GDM1 (cell line): ENCODE measurements around the gene RIPPLY3.

Source experiments
- DNase-seq: peaks from one replicate; lab custom pipeline; 2025; lab: John Stamatoyannopoulos, UW

The RIPPLY3 gene

DNA sequence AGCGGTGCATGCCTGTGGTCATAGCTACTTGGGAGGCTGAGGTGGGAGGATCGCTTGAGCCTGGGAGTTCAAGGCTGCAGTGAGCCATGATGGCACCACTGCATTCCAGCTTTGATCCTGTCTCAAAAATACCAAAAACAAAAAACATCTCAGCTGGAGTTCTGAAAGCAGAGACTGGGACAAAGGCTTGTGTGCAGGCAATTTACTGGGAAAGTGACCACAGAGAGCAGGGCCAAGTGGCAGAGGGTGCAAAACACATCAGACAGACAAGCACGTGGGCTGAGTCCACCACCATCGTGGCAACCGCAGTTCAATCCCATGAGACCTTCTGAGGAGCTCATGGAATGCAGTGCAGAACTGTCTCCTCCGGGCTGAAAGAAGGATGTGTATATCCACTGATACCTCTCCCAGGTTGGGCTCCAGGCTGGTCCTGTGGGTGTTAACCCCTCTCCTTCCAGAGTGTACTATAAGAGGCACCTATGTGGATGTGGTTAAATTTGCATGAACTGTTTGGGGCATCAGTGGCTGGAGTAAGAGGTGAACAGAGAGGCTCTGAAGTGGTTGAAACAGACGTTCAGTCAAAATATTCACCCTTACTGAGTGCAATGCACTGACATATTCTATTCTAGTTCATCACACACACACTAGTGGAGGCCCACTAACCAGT lies 55.6 kb downstream of the RIPPLY3 start:
- DNase-seq, result no peak

DNA sequence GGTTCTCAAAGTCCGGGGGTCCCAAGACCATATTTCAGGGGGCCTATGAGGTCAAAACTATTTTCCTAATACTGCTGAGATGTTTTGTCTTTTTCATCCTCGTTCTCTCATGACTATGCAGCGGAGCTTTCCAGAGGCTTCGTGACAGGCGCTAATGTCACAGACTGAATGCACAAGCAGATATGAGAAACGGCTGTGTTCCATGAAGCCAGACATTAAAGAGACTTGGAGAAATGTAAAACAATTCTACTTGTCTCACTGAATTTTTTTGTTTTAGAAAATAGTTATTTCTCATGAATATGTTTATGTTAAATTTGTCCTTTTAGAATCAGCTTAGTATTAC lies 56.1 kb downstream of the RIPPLY3 start:
- no peak for DNase-seq

DNA sequence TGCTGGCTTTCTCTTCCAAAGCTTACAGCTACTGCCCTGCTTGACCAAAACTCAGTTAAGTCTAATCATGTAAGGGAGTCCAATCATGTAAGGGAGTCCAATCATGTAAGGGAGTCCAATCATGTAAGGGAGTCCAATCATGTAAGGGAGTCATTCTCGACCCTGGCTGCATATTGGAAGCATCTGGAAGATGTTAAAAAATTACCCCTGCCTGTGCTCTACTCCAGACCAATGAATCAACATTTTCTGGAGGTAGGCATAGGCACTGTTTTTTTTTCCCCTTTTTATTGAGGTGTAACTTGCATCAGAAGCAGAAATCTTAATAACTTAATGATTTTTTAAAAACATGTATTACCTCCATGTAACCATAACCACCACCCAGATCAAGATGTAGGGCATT lies 56.9 kb downstream of the RIPPLY3 start:
- no peak for DNase-seq

DNA sequence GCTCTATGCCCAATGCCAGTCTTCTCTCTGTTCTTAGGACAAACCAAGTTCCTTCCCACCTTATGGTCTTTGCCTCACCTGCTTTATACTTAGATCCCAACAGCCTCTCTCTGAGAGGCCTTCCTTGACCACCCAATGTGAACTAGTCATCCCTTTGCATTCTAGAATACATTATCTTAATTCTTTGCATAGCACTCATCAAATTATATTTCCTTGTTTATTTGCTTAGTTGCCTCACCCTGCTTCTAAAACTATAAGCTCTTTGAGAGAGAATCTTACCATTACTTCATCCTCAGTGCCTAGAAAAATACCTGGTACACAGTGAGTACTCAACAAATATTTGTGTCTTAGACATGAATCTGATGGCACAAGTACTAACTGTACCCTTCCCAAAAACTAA lies 58.3 kb downstream of the RIPPLY3 start:
- DNase-seq, result no peak

DNA sequence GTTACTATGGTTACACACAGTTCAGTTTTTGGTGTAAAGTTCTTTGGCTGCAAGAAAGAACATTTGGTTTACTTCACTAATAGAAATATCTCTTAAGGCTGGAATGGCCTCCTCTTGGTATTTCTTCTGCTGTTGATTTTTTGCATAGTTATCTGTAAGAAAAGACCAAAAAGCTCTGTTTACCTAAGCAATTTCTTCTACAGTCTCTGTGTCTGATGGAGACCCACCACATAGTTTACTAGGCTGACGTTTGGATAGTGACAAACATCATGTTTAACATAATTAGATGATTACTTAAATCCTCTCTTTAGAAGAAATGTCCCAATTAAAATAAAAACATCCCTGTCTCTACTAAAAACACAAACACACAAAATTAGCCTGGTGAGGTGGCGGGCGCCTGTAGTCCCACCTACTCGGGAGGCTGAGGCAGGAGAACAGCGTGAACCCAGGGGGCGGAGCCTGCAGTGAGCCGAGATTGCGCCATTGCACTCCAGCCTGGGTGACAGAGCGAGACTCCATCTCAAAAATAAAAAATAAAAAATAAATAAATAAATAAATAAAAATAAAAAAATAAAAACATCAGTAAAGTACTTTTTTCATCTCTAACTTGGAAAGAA lies 59.2 kb downstream of the RIPPLY3 start:
- no peak for DNase-seq
